MV-4-11 (cell line): ENCODE results near the gene FSD1.
"Not testable (repeated sequence)": the region's sequence is repeated elsewhere in the genome, so short reads cannot be mapped to it uniquely, and the experiment has no call there.

Experiments used
- DNase-seq: peaks from one replicate; lab custom pipeline; 2025; lab: John Stamatoyannopoulos, UW

FSD1 gene

GRCh38 chr19:4345342-4346019 is 41.1 kb downstream of the FSD1 start:
- DNase-seq: no peak

- DNase-seq: no peak
Observed at GRCh38 chr19:4346020-4346383, 41.6 kb downstream of the FSD1 start.

- DNase-seq: peak; percentile 98
Observed at GRCh38 chr19:4347521-4347920, 43.1 kb downstream of the FSD1 start.

GRCh38 chr19:4349225-4349624 is 44.8 kb downstream of the FSD1 start:
- DNase-seq: not testable (repeated sequence)

- no peak for DNase-seq
Observed at GRCh38 chr19:4350111-4350510, 45.7 kb downstream of the FSD1 start.

GRCh38 chr19:4350726-4351125 is 46.3 kb downstream of the FSD1 start:
- DNase-seq: no peak

GRCh38 chr19:4352701-4353121 is 48.3 kb downstream of the FSD1 start:
- no peak for DNase-seq

GRCh38 chr19:4354282-4354681 is 49.9 kb downstream of the FSD1 start:
- DNase-seq: no peak

- no peak for DNase-seq
Observed at GRCh38 chr19:4354897-4355296, 50.5 kb downstream of the FSD1 start.

- no peak for DNase-seq
Observed at GRCh38 chr19:4357095-4357797, 52.8 kb downstream of the FSD1 start.

- no peak for DNase-seq
Observed at GRCh38 chr19:4357921-4358326, 53.5 kb downstream of the FSD1 start.

GRCh38 chr19:4358709-4359626 is 54.6 kb downstream of the FSD1 start:
- no peak for DNase-seq

- no peak for DNase-seq
Observed at GRCh38 chr19:4359627-4360000, 55.2 kb downstream of the FSD1 start.

- no peak for DNase-seq
Observed at GRCh38 chr19:4360081-4360569, 55.7 kb downstream of the FSD1 start.

- DNase-seq: no peak
Observed at GRCh38 chr19:4360641-4361151, 56.3 kb downstream of the FSD1 start.

GRCh38 chr19:4361152-4362046 is 57.0 kb downstream of the FSD1 start:
- no peak for DNase-seq

GRCh38 chr19:4362101-4362828 is 57.9 kb downstream of the FSD1 start:
- no peak for DNase-seq

GRCh38 chr19:4362831-4363545 is 58.6 kb downstream of the FSD1 start:
- no peak for DNase-seq

- DNase-seq: no peak
Observed at GRCh38 chr19:4363571-4364304, 59.3 kb downstream of the FSD1 start.
